OCI-LY3 (cell line): ENCODE data around the gene OR52E6.

ENCODE experiments used
- H2AFZ ChIP-seq: fragments of 200-600, 300-600 bp; shearing (Covaris generic); 2 replicates; pipeline ENCODE4 v1.6.0; 2014; ENCODE audit warnings: antibody characterized with exemption, low read depth, low read length
- H3K27ac ChIP-seq: fragments of 200-600, 300-600 bp; sonication (generic); 2 replicates; pipeline ENCODE4 v1.5.1; 2014; ENCODE audit warnings: mild to moderate bottlenecking, low read length, moderate library complexity, mixed read lengths
- H3K27me3 ChIP-seq: fragments of 200-600, 300-600 bp; sonication (generic); 2 replicates; pipeline ENCODE4 v1.6.1; 2014; ENCODE audit warnings: low read depth, low read length, mixed read lengths
- H3K36me3 ChIP-seq: fragments of 200-600, 300-600 bp; sonication (generic); replicated peaks from 2 replicates; pipeline ENCODE3; 2014; ENCODE audit warnings: low read depth, low read length, mixed read lengths
- H3K4me1 ChIP-seq: fragments of 300-600, 200-600 bp; sonication (generic); 2 replicates; pipeline ENCODE4 v1.6.1; 2014; ENCODE audit warnings: low read length, mixed read lengths
- H3K4me2 ChIP-seq: fragments of 200-600, 300-600 bp; sonication (generic); 2 replicates; pipeline ENCODE4 v1.6.1; 2014; ENCODE audit warnings: low read length, mixed read lengths
- H3K4me3 ChIP-seq: fragments of 300-600, 200-600 bp; sonication (generic); 2 replicates; pipeline ENCODE4 v1.5.1; 2014; ENCODE audit warnings: antibody characterized with exemption, mild to moderate bottlenecking, low read length, moderate library complexity
- H3K79me2 ChIP-seq: fragments of 300-600, 200-600 bp; shearing (Covaris generic); 2 replicates; pipeline ENCODE4 v1.6.1; 2014; ENCODE audit warnings: mild to moderate bottlenecking, low read length, mixed read lengths
- H3K9ac ChIP-seq: fragments of 300-600, 200-600 bp; shearing (Covaris generic); 2 replicates; pipeline ENCODE4 v1.6.0; 2014; ENCODE audit warnings: mild to moderate bottlenecking, low read length, moderate library complexity
- H3K9me3 ChIP-seq: fragments of 200-600, 300-600 bp; shearing (Covaris generic); 2 replicates; pipeline ENCODE4 v1.6.1; 2014; ENCODE audit warnings: low read length, mixed read lengths; ENCODE audit not compliant: insufficient read depth
- H4K20me1 ChIP-seq: fragments of 200-600, 300-600 bp; sonication (generic); 2 replicates; pipeline ENCODE4 v1.6.1; 2016; ENCODE audit warnings: low read length, mixed read lengths; ENCODE audit not compliant: insufficient read depth
- EZH2phosphoT487 ChIP-seq: fragments of 200-600 bp; shearing (Covaris generic); IDR thresholded peaks from 2 replicates; pipeline ENCODE4 v1.6.1; 2018; ENCODE audit warnings: antibody characterized with exemption, mixed run types, low read depth
- TF ChIP-seq, protein P1 (sequence below): fragments of 200-600, 300-600 bp; sonication (generic); IDR thresholded peaks from 2 replicates; pipeline ENCODE4 v1.5.1; 2014; ENCODE audit warnings: antibody characterized with exemption, low read length, low read depth

The OR52E6 gene

DNA sequence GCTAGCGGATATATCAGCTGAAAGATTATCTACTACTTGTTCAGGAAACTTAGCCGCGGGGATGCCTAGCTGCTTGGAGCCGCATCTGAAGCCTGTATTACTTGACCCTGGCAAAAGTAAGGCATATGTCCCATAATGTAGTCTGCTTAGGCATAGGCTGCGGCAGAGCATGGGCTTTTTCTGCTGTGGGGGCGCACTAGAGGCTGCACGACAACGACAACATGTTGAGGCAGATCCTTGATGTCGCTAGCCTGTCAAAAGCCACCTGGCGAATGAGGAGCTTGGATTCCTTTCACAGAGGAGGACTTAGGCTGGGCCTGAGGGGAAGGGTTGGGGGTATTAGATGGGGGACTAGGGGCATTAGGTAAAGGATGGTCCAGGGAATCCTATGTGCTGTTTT, 34.1 kb downstream of the OR52E6 start:
- H3K4me1 ChIP-seq = peaks cover 7% of the 10 kb centered on the region
- H2AFZ ChIP-seq = no peak overlapping the region
- no peaks in the 10 kb centered on the region for H3K9me3 ChIP-seq
- no peaks in the 10 kb centered on the region for H3K36me3 ChIP-seq
- TF ChIP-seq, protein P1, sequence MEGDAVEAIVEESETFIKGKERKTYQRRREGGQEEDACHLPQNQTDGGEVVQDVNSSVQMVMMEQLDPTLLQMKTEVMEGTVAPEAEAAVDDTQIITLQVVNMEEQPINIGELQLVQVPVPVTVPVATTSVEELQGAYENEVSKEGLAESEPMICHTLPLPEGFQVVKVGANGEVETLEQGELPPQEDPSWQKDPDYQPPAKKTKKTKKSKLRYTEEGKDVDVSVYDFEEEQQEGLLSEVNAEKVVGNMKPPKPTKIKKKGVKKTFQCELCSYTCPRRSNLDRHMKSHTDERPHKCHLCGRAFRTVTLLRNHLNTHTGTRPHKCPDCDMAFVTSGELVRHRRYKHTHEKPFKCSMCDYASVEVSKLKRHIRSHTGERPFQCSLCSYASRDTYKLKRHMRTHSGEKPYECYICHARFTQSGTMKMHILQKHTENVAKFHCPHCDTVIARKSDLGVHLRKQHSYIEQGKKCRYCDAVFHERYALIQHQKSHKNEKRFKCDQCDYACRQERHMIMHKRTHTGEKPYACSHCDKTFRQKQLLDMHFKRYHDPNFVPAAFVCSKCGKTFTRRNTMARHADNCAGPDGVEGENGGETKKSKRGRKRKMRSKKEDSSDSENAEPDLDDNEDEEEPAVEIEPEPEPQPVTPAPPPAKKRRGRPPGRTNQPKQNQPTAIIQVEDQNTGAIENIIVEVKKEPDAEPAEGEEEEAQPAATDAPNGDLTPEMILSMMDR = no peak
- no peak for TF ChIP-seq EZH2phosphoT487
- no peak overlapping the region for H3K9ac ChIP-seq
- H3K4me3 ChIP-seq = no peak overlapping the region
- no peak overlapping the region for H3K27ac ChIP-seq
- no peak overlapping the region for H3K4me2 ChIP-seq
- no peaks in the 10 kb centered on the region for H3K79me2 ChIP-seq
- no peaks in the 10 kb centered on the region for H4K20me1 ChIP-seq
- 0 out of 2 replicates have a peak, but pooled peaks cover 2% of the 10 kb centered on the region for H3K27me3 ChIP-seq

DNA sequence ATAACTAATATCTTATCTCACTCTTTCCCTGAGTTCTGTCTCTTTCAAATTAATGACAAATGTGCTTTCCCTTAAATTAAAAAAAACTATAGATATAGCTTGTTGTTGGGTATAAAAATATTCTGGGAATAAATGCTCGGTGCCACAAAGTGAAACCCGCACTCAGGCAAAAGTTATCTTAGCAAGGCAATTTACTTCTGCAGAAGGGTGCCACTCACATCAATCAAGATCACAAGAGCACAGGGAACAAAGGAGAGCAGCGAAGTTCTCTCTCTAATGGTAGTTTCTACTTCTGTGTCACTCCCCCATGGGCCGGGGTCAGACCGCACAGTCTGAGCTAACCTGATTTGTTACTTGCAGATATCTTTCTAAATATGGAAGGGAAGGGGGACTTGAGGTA, 37.7 kb downstream of the OR52E6 start:
- no peak overlapping the region for H3K4me2 ChIP-seq
- H3K27ac ChIP-seq = no peak overlapping the region
- no peak overlapping the region for H2AFZ ChIP-seq
- H4K20me1 ChIP-seq = no peaks in the 10 kb centered on the region
- 0 out of 2 replicates have a peak, but pooled peaks cover 2% of the 10 kb centered on the region for H3K27me3 ChIP-seq
- no peaks in the 10 kb centered on the region for H3K36me3 ChIP-seq
- H3K4me1 ChIP-seq = peaks cover 3% of the 10 kb centered on the region; the same call in 1 of the 2 replicates
- no peak overlapping the region for H3K9ac ChIP-seq
- H3K79me2 ChIP-seq = no peaks in the 10 kb centered on the region
- no peak overlapping the region for H3K4me3 ChIP-seq
- H3K9me3 ChIP-seq = no peaks in the 10 kb centered on the region
- no peak for TF ChIP-seq EZH2phosphoT487
- TF ChIP-seq, protein P1 = no peak

DNA sequence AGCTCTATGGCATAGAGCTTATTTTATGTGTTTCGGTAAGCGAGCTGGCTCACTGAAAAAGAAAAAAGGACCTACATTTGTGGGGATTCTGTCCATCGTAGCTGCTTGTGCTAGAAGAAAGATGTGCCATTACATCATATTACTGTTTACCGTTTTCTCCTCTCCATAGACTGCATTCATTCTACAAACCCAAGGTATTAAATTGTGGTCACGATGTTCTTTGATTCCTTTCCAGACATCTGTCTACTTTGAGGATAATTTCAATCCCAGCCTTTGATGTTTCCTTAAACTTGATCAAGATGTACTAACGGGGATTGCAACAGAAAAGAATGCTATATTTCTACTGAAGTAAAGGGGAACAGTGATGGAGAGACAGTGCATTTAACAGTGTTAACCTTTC, 45.2 kb downstream of the OR52E6 start:
- H3K36me3 ChIP-seq = no peaks in the 10 kb centered on the region
- no peaks in the 10 kb centered on the region for H4K20me1 ChIP-seq
- no peak overlapping the region for H3K4me3 ChIP-seq
- H3K4me2 ChIP-seq = no peak overlapping the region
- H3K79me2 ChIP-seq = no peaks in the 10 kb centered on the region
- no peaks in the 10 kb centered on the region for H3K9me3 ChIP-seq
- no peak overlapping the region for H2AFZ ChIP-seq
- no peak for TF ChIP-seq EZH2phosphoT487
- TF ChIP-seq, protein P1 = no peak
- H3K9ac ChIP-seq = no peak overlapping the region
- no peaks in the 10 kb centered on the region for H3K4me1 ChIP-seq
- no peaks in the 10 kb centered on the region for H3K27me3 ChIP-seq
- H3K27ac ChIP-seq = no peak overlapping the region

DNA sequence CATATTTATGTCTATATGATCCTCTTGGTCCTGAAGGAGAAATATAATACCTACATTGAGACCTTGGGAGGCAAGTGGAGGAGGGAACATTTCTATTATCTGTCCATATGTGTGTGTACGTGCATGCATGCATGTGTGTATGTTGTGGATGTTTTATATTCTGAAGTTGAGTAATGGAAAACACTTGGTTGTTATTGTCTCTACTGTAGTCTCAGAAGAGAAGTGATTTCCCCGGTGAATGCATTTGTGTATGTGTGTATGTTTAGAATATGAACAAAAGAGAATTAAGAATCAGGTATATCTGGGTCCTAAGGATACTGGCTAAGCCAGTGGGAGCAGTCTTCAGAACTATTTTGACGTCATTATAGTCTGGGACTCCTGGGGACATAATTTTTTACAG, 50.5 kb downstream of the OR52E6 start, which contains the start of gene OR52N1:
Gene OR52N1 (minus strand): TSS at position 101 of the 400 bp plus-strand sequence. CDS start 2,449 bp downstream, outside the sequence.
- H3K9me3 ChIP-seq = no peaks in the 10 kb centered on the region
- TF ChIP-seq, protein P1 = no peak
- TF ChIP-seq EZH2phosphoT487 = no peak
- no peaks in the 10 kb centered on the region for H3K4me1 ChIP-seq
- no peak within 1 kb of the TSS for H3K4me3 ChIP-seq
- H2AFZ ChIP-seq = no peak within 1 kb of the TSS
- H3K27ac ChIP-seq = no peak within 1 kb of the TSS
- no peaks in the 10 kb centered on the region for H4K20me1 ChIP-seq
- no peak within 1 kb of the TSS for H3K9ac ChIP-seq
- H3K36me3 ChIP-seq = no peaks in the 10 kb centered on the region
- no peak within 1 kb of the TSS for H3K4me2 ChIP-seq
- no peaks in the 10 kb centered on the region for H3K27me3 ChIP-seq
- no peaks in the 10 kb centered on the region for H3K79me2 ChIP-seq
